ENCODE results near the gene ARF1.

Gene ARF1

DNA sequence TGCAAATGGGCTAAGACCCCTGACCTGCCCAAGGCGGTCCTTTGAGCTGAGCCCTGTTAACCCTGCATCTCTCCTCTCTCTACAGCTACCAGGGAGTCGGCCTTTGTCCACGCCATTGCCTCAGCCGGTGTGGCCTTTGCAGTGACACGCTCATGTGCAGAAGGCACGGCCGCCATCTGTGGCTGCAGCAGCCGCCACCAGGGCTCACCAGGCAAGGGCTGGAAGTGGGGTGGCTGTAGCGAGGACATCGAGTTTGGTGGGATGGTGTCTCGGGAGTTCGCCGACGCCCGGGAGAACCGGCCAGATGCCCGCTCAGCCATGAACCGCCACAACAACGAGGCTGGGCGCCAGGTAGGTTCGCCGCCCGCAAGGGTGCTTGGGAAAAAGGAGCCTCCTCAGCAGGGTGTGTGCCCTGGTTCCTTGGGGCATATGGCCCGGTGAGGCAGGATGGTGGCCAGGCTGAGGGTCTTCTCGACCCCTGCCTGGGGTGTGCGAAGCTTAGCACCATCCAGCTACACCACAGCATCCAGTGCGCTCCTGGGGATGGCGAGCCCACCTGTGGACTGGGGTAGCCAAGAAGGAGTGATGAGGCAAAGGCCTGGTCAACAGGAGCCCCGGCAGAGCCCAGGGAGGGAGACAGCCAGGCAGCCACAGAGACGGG, 31.8 kb upstream of the ARF1 start:
- DNase-seq, result no peak

DNA sequence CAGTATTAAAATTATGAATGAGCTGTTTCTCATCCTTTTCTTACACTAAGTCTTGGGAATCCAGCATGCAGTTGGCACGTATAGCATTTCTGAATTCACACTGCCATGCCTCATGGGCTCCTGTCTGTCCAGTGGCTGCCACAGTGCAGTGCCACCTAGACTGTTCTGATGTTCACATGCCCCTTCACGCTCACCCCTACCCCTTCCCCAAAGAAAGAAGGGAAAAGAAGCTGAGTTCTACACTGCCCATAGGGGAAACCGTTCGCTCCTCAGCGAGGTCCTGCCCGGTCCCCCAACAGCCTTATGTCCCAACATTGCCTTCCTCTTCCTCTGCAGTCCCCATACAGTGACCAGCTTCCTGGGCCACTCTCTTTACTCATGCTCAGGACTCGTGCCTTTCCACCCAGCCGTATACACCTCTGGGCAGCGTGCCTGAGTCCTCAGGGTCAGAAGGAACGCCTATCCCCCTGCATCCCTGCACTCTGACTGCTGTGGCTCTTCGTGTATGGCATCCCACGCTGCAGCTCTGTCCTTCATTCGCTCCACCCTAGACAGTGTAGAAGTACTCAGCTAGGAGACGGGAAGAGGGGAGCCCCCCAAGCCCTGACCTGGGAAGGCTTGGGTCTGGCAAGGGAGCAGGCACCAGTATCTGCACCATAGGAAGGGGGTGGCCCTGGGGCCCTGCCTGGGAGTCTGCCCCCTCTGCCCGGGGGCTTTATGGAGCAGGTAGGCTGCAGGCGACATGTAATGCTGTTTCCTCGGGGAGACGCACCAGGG, 24.1 kb upstream of the ARF1 start:
- no peak for DNase-seq

DNA sequence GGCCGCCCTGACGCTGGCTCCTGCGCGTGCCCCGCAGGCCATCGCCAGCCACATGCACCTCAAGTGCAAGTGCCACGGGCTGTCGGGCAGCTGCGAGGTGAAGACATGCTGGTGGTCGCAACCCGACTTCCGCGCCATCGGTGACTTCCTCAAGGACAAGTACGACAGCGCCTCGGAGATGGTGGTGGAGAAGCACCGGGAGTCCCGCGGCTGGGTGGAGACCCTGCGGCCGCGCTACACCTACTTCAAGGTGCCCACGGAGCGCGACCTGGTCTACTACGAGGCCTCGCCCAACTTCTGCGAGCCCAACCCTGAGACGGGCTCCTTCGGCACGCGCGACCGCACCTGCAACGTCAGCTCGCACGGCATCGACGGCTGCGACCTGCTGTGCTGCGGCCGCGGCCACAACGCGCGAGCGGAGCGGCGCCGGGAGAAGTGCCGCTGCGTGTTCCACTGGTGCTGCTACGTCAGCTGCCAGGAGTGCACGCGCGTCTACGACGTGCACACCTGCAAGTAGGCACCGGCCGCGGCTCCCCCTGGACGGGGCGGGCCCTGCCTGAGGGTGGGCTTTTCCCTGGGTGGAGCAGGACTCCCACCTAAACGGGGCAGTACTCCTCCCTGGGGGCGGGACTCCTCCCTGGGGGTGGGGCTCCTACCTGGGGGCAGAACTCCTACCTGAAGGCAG, 23.4 kb upstream of the ARF1 start:
- peak in 4 of 5 experiments; percentile 44 to 79 (median 70) for DNase-seq

DNA sequence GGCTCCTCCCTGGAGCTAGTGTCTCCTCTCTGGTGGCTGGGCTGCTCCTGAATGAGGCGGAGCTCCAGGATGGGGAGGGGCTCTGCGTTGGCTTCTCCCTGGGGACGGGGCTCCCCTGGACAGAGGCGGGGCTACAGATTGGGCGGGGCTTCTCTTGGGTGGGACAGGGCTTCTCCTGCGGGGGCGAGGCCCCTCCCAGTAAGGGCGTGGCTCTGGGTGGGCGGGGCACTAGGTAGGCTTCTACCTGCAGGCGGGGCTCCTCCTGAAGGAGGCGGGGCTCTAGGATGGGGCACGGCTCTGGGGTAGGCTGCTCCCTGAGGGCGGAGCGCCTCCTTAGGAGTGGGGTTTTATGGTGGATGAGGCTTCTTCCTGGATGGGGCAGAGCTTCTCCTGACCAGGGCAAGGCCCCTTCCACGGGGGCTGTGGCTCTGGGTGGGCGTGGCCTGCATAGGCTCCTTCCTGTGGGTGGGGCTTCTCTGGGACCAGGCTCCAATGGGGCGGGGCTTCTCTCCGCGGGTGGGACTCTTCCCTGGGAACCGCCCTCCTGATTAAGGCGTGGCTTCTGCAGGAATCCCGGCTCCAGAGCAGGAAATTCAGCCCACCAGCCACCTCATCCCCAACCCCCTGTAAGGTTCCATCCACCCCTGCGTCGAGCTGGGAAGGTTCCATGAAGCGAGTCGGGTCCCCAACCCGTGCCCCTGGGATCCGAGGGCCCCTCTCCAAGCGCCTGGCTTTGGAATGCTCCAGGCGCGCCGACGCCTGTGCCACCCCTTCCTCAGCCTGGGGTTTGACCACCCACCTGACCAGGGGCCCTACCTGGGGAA, 22.7 kb upstream of the ARF1 start:
- DNase-seq, result peak; percentile 36 to 72 (median 54)

DNA sequence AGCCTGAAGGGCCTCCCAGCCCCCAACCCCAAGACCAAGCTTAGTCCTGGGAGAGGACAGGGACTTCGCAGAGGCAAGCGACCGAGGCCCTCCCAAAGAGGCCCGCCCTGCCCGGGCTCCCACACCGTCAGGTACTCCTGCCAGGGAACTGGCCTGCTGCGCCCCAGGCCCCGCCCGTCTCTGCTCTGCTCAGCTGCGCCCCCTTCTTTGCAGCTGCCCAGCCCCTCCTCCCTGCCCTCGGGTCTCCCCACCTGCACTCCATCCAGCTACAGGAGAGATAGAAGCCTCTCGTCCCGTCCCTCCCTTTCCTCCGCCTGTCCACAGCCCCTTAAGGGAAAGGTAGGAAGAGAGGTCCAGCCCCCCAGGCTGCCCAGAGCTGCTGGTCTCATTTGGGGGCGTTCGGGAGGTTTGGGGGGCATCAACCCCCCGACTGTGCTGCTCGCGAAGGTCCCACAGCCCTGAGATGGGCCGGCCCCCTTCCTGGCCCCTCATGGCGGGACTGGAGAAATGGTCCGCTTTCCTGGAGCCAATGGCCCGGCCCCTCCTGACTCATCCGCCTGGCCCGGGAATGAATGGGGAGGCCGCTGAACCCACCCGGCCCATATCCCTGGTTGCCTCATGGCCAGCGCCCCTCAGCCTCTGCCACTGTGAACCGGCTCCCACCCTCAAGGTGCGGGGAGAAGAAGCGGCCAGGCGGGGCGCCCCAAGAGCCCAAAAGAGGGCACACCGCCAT, 21.9 kb upstream of the ARF1 start:
- DNase-seq, result no peak

DNA sequence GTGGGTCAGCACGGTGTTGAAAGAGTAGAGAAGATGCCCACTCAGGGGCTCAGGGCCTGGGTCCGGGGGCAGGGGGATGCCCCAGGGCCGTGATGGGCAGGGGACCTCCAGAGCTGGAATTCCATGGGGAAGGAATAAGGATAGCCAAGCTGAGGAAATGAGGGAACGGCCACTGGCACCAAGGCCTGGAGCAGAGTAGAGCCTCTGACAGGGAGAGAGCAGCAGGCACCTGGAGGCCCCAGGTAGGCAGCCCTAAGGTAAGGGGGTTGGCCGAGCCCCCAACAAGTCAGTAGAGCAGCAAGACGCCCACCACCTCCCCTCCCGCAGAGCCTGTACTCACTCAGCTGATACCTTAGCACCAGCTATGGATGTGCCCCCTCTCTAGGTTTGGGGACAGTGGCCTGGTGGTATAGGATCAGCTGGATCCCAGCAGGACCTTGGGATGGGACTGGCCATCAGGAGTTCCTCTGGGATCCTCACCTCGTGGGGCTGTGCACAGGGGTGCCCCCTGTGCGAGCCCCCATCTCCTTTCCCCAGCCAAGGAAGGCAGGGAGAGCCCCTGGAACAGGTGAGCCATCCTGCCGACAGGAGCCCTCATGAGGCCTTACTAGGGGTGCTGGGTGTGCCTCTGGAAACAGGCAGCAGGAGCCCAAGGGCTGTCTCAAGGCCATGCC, 21.0 kb upstream of the ARF1 start:
- DNase-seq, result no peak

DNA sequence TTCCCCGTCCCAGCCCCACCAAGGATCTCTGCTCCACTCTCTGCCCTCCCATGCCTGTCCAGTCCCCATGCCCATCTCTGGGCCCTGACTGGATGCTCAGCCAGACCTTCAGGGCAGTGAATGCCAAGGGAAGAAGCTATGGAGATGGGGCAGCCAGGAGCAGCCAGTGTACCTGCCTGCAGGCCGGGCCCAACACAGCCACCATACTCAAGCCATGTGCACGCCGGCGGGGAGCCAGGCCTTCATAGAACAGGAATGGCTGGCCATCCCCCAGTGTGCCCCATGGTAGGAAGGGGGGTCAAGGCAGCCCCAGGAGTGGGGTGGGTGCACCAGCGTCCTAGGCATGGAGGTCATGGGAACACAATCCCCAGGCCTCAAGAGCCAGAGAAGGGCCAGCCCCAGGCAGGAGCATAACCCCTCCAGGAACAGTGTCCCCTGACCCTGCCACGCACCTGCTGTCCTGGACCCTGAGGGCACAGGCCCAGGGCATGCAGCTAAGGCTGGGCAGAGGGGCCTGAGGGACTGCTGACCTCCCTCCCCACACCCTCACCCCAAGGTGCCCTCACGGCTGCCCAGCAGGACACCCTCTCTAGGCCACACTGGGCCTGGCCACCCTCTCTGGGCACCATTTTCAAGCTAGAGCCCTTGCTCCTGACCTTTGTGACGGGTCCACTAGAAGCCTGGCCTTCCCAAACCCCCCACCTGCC, 20.3 kb upstream of the ARF1 start:
- no peak for DNase-seq

DNA sequence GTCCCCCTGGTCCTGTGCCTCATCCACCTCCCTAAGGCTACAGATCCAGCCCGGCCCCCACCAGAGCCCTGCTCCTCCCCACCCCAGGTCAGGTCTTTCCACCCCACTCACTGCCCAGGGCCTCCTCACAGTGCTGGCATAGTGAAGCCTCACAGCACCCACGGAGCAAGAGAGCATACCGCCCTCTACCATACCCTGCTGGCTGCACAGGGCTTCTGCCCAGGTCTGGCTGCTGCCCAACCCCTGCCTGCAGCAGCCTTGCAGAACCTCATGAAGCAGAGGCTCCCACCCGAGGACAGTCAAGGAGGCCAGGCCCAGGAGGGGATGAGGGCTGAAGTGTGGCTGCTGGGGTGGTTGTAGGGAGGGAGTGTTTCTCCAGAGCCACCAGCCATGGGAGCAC, 19.7 kb upstream of the ARF1 start:
- no peak for DNase-seq

DNA sequence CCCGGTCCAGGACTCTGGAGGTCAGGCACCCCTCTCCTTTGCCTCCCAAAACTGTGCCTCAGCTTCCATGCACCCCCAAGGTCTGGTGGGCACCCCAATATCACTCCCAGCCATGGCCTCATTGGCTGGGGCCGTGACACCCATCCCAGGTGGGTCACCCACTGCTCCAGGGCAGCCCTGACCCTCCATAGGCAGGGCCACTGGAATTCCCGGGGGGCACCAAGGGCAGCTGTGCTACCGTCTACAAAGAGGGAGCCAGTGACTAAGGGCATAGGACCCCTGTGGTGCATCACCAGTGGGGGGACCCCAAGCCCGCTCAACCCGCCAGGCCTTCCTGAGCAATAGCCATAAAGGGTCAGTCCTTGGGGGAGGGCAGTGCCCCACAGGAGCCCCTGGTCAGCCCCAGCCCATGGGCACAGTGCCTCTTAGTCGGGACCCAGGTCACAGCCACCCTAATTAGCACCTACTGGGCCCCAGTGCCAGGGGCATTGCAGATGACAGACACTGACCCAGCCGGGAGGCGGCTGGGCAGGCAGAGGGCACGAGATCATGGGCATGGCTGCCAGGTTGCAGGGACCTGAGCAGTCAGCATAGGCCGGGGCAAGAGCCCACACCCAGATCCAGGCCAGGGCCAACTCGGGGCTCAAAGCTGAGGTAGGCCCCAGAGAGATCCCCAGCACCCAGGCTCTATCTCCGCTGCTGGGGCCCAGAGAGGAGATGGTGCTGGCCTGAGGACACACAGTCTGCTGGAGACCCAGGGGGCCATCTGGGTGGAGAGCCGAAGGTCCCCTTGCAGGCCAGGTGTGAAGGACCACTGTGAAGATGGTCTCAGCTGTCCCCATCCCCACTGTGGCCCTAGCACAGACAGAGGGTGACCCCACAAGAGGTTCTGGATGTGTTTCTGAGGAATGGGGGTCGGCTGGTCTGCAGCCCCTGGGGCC, 19.0 kb upstream of the ARF1 start:
- no peak for DNase-seq

DNA sequence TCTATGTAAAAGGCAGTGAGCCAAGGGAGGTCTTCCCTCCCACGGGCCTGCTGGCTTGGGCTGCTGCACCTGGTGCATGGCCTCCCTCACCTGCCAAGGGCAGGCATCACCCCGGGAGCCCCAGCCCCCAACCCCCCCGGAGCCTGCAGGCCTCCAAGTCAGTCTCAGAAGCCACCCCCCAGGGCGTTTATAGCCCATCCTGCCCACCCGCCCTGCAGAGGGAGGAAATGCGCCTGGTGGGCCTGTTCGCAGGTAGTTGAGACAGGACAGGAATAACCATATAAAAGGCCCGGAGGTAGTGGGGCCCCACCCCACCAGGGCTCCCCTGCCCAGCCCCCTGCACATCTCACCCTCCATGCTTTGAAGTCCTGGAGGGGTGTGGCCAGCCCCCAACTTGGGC, 18.2 kb upstream of the ARF1 start:
- no peak for DNase-seq

DNA sequence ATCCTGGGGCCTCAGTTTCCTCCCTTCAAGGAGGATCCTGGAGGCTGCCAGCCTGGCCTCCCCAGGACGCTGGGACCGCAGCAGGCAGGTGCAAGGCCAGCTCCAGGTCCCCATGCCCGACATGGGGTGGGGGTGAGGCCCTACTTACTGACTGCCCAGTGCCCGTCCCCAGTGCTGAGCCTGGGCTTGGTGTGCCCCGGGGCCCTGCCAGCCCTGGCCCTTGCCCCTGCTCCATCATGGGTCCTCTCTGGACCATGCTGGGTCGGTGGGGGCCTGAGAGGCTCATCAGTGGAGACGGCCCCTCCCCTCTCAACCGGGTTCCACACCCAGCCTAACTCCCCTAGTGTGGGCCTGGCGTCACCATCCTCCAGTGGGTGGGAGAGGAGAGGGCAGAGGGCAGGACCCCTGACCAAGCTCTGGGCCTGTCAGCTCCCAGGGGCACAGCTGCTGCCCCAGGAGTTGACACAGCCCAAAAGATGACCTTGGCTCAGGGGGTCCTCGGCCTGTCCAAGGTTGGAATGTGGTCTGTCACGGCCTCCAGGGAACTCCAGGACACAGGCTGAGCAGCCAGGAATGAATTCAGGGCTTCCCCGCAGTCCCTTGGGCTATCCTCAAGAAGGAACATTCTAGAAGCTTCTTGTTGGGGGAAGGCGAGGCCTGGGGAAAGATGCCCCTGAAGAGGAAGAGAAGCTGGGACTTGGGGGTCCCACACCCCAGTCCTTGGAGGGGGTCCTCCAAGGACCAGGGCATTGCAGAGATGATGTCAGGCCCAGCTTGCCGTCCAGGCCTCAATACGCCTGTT, 17.6 kb upstream of the ARF1 start:
- no peak for DNase-seq

DNA sequence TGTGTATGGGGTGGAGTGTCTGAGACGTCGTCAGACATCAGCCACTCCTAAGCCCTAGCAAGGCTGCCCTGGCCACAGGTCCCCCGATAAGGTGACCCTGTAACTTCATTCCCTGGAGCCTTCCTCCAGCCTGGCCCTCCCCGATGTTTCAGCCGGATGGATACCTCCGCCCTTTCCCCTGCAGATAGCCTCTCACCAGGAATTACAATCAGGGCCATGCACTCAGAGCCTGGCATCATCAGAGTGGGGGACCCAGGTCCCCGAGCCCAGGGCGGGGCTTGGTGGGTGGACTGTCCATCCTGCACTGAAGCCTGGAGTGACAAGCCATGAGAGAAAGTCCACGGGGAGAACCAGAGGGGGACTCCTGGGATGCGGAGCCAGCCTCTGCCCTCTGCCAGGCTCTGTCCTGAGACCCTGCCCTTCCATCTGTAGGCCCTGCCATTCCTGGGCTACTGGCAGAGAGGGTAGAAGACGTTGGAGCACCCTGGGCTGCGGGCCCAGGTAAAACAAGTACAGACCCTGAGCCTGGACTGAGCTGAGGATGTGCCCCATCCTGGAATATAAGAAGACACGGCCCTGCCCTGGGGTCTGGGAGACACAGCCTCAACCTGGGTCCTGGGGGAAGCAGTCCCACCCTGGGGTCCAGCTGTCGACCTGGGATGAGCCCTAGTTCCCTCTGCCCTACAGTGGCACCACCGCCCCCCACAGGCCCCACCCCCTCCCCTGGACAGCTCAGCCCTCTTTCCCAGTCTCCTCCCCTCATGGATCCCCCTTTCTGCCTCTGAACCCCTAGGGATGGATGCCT, 16.8 kb upstream of the ARF1 start:
- no peak for DNase-seq

DNA sequence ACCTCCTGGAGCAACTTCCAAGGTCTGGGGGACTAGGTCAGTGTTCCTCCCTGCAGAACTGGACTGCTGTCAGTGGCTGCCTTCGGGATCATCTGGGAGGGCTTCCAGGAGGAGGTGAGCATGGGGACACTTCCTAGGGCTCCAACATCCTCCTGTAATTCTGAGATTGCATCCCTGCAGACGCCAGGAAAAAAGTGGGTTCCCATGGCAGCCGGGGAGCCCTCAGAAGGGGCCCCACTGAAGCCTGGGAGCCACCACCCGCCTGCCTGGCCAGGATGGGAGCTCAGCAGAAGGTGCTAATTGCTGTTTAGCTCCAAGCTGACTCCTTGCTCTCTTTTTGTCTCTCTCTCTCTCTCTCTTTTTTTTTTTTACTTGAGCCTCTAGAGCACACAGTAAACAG, 16.1 kb upstream of the ARF1 start:
- DNase-seq, result no peak

DNA sequence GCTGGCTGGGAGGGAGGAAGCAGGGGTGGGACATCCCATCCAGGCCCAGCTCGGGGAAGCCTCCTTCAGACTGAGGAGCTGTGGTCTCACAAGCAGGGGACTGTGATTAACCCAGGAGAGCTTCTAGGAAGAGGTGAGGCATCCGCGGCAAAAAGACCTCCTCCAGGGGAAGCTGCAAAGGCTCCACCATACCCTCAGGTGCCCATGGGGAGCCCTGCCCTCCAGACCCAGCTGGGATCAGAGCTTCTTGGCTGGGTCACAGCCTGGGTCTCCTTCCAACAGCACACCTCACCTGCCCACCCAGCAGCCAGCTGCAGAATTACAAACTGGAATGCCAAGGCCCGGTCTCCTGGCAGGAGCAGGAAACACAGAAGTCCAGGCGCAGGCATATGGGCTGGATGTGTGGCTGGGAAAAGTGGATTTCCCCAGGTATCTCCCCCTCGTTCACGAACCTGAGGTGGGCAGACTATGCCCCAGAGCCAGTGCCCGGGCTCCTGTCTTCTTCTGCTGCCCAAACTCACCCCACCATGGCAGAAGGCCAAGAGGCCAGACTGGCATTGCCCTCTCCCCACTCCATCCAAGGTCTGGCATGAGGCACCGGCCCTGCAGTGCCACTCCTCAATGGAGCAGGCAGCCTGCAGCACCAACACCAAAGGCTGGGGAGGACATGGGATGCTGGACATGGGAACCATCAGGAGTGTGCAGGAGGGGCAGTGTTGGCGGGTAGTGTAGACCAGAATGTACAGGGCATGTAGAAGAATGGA, 15.4 kb upstream of the ARF1 start:
- DNase-seq, result no peak

DNA sequence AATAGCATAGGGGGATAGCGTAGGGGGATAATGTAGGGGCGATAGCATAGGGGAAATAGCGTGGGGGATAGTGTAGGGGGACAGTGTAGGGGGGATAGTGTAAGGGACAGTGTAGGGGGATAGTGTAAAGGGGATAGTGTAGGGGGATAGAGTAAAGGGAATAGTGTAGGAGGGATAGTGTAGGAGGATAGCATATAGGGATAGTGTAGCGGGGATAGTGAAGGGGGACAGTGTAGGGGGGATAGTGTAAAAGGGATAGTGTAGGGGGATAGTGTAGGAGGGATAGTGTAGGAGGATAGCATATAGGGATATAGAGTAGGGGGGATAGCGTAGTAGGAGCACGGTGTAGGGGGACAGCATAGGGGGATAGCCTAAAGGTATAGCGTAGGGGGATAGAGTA, 14.1 kb upstream of the ARF1 start:
- no peak for DNase-seq

DNA sequence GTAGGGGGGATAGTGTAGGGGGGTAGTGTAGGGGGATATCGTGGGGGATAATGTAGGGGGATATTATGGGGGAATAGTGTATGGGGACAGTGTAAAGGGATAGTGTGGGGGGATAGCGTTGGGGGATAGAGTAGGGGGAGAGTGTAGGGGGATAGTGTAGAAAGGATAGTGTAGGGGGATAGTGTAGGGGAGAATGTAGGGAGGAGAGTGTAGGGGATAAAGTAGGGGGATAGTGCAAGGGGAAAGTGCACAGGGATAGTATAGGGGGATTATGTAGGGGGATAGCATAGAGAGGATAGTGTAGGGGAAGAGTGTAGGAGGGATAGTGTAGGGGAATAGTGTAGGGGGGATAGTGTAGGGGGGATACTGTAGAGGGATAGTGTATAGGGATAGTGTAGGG, 12.3 kb upstream of the ARF1 start:
- DNase-seq, result no peak

DNA sequence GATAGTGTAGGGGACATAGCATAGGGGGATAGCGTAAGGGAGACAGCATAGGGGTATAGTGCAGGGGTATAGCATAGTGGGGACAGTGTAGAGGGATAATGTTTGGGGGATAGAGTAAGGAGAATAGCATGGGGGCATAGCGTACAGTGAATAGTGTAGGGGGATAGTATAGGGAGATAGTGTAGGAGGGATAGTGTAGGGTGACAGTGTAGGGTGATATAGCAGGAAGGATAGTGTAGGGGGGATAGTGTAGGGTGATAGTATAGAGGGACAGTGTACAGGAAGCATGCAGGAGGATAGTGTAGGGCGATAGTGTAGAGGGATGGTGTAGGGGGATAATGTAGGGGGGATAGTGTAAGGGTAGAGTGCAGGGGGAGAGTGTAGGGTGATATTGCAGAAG, 11.7 kb upstream of the ARF1 start:
- no peak for DNase-seq

Measured in T-helper 2 cell (primary cell).